ENCODE measurements around the gene SFXN4. TPM values are rescaled to one million over a fixed set of nuclear protein-coding genes. Genes with fewer than 3 reads are reported as not detected.

SFXN4 gene
- total RNA-seq, 4 donors from 2014 or later = 12.2 to 37.4 (median 15.0) TPM

DNA sequence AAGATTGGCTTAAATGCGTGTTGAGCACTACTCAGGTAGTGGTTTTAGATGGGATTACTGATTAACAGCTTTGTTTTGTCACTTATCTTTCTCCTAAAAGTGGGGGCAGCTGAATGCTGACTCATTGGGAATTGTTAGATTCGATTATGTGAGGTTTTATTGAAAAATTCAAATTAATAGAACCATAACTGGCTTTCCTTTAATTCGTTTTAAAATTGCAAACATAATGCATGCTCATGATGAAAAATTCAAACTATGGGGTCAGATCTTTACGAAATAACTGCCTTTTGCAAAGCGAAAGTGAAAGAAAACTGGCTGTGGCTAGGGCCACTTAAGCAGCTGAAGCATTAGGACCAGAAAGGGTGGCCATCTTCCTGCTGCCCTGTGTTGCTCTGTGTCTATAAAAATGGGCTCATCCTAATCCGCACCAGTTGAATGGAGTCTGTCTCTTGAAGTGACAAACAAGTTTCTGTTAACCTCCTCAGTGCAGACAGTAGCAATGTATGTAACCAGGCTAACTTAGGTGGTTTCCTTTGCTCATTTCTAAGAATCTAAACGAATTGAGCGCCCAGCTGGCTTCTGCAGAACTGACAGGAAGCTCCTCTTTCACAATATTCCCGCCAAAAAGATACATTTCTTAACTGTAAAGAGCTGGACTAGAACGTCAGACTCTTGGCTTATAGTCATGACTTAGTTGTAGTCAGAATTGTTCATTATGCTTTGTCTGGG lies 33.8 kb downstream of the SFXN4 start:
- 69% methylated on average over 10 of the region's 10 CpGs for WGBS
- H3K36me3 ChIP-seq = peaks cover 46% of the 10 kb centered on the region
- H3K27ac ChIP-seq = no peak overlapping the region

DNA sequence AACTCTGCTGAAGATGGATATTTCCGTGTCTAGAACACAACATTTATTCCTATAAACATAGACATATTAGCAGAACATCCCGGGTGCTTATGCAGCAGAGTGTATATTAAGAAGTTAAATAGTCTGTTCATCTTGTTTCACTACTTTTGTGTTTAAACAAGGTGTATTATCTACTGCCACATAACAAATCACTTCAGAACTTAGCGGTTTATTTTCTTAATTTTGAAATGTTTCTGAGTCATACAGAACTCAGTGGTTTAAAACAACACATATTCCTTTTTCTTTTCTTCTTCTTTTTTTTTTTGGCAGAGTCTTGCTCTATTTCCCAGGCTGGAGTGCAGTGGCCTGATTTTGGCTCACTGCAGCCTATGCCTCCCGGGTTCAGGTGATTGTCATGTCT lies 35.8 kb downstream of the SFXN4 start:
- Histone ChIP-seq H3K27me3 (no peaks in the 10 kb centered on the region), H3K4me3 (no peak overlapping the region), H3K36me3 (peaks cover 54% of the 10 kb centered on the region), H3K27ac (no peak overlapping the region), H3K9me3 (no peaks in the 10 kb centered on the region), H3K4me1 (no peaks in the 10 kb centered on the region)
- TF ChIP-seq, protein P1, sequence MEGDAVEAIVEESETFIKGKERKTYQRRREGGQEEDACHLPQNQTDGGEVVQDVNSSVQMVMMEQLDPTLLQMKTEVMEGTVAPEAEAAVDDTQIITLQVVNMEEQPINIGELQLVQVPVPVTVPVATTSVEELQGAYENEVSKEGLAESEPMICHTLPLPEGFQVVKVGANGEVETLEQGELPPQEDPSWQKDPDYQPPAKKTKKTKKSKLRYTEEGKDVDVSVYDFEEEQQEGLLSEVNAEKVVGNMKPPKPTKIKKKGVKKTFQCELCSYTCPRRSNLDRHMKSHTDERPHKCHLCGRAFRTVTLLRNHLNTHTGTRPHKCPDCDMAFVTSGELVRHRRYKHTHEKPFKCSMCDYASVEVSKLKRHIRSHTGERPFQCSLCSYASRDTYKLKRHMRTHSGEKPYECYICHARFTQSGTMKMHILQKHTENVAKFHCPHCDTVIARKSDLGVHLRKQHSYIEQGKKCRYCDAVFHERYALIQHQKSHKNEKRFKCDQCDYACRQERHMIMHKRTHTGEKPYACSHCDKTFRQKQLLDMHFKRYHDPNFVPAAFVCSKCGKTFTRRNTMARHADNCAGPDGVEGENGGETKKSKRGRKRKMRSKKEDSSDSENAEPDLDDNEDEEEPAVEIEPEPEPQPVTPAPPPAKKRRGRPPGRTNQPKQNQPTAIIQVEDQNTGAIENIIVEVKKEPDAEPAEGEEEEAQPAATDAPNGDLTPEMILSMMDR (IDR thresholded peaks at IDR 0.05) = no peak
- no peak for TF ChIP-seq POLR2A (IDR thresholded peaks at IDR 0.05)
- TF ChIP-seq EP300 (IDR thresholded peaks at IDR 0.05) = no peak
- no peak for TF ChIP-seq POLR2AphosphoS5 (IDR thresholded peaks at IDR 0.05)
- DNase-seq (ENCODE audit: low spot score in 2 of 2) = no peak
- WGBS = 96% methylated on average over 4 of the region's 4 CpGs

More for the DNA sequence above, 33.8 kb downstream of the SFXN4 start:
- Histone ChIP-seq H3K9me3 (no peaks in the 10 kb centered on the region), H3K27me3 (no peaks in the 10 kb centered on the region), H3K4me3 (peak overlapping the region; percentile 13), H3K4me1 (no peaks in the 10 kb centered on the region)
- TF ChIP-seq POLR2A (IDR thresholded peaks at IDR 0.05) (no peak), POLR2AphosphoS5 (IDR thresholded peaks at IDR 0.05) (no peak), EP300 (IDR thresholded peaks at IDR 0.05) (no peak)
- TF ChIP-seq, protein P1 (IDR thresholded peaks at IDR 0.05) = no peak
- DNase-seq (ENCODE audit: low spot score in 2 of 2) = no peak

DNA sequence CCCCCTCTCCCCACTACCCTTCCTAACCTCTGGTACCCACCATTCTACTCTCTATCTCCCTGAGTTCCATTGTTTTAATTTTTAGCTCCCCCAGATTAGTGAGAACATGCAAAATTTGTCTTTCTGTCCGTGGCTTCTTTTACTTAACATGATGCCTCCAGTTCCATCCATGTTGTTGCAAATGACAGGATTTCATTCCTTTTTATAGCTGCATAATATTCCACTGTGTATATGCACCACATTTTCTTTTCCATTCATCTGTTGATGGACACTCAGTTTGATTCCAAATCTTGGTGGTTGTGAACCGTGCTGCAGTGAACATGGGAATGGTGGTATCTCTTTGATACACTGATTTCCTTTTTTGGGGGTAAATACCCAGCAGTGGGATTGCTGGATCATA lies 39.6 kb downstream of the SFXN4 start:
- no peak for DNase-seq (ENCODE audit: low spot score in 2 of 2)
- Histone ChIP-seq H3K27me3 (no peaks in the 10 kb centered on the region), H3K36me3 (peaks cover 68% of the 10 kb centered on the region), H3K4me1 (no peaks in the 10 kb centered on the region), H3K27ac (no peak overlapping the region), H3K4me3 (no peak overlapping the region), H3K9me3 (no peaks in the 10 kb centered on the region)
- 98% methylated on average over 2 of the region's 2 CpGs for WGBS
- TF ChIP-seq, protein P1 (IDR thresholded peaks at IDR 0.05) = no peak
- TF ChIP-seq POLR2A (IDR thresholded peaks at IDR 0.05) = no peak
- TF ChIP-seq POLR2AphosphoS5 (IDR thresholded peaks at IDR 0.05) = no peak
- TF ChIP-seq EP300 (IDR thresholded peaks at IDR 0.05) = no peak

- Histone ChIP-seq H3K27ac (no peak overlapping the region), H3K9me3 (no peaks in the 10 kb centered on the region), H3K27me3 (no peaks in the 10 kb centered on the region), H3K36me3 (peaks cover 81% of the 10 kb centered on the region), H3K4me3 (no peak overlapping the region), H3K4me1 (no peaks in the 10 kb centered on the region)
- TF ChIP-seq EP300 (IDR thresholded peaks at IDR 0.05) = no peak
- TF ChIP-seq, protein P1 (IDR thresholded peaks at IDR 0.05) = no peak
- no peak for TF ChIP-seq POLR2A (IDR thresholded peaks at IDR 0.05)
- TF ChIP-seq POLR2AphosphoS5 (IDR thresholded peaks at IDR 0.05) = no peak
- WGBS = 100% methylated on average over 2 of the region's 2 CpGs
- no peak for DNase-seq (ENCODE audit: low spot score in 2 of 2)
Measured at GRCh38 chr10:119120875-119121274, 44.6 kb downstream of the SFXN4 start.

DNA sequence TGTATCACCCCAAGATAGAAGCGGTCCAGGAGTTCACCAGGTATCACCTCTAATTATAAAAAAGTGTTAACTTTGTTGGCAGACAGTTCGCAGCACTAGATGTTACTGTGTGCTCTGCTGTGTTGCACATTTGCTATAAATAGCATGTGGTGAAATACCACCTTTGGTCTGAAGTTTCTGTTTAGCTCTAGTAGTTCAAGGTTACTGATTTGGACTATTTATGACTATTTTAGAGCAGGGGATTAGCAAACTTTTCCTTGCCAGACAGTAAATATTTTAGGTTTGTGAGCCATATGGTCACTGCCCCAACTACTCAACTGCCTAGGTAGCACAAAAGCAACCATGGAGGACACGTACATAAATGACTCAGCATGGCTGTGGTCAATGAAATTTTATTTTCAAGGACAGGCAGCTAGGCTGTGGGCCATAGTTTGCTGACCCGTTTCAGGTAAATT lies 45.1 kb downstream of the SFXN4 start:
- Histone ChIP-seq H3K27ac (no peak overlapping the region), H3K36me3 (peaks cover 76% of the 10 kb centered on the region), H3K9me3 (no peaks in the 10 kb centered on the region), H3K27me3 (no peaks in the 10 kb centered on the region), H3K4me3 (no peak overlapping the region), H3K4me1 (no peaks in the 10 kb centered on the region)
- DNase-seq (ENCODE audit: low spot score in 2 of 2) = no peak
- WGBS = 84% methylated on average over 4 of the region's 4 CpGs
- TF ChIP-seq EP300 (IDR thresholded peaks at IDR 0.05) (no peak), POLR2A (IDR thresholded peaks at IDR 0.05) (no peak), POLR2AphosphoS5 (IDR thresholded peaks at IDR 0.05) (no peak)
- TF ChIP-seq, protein P1 (IDR thresholded peaks at IDR 0.05) = no peak
